Stomach (tissue), 9 donors: ENCODE data around the gene TNS3. TPM values are rescaled to one million over a fixed set of nuclear protein-coding genes. Genes with fewer than 3 reads are reported as not detected.

Source experiments
- DNase-seq, 2 donors: peaks; one replicate each; pipeline versions ENCODE4 v3.0.0 to v3.0.0-alpha.2; 2013 to 2019
- H3K27ac ChIP-seq, 5 donors: fragments of 200-600 bp in 4 of 5; sonication (generic) in 4 of 5; one replicate each; pipeline ENCODE4 v1.5.1; 2013 to 2019; ENCODE audit warnings: mild to moderate bottlenecking in 1 of 5, moderate library complexity in 1 of 5
- H3K27me3 ChIP-seq, 3 donors: fragments of 200-600 bp; sonication (generic); one replicate each; pipeline ENCODE4 v1.5.1; 2017 to 2019; ENCODE audit warnings: mixed run types in 1 of 3
- H3K36me3 ChIP-seq, 4 donors: fragments of 200-600 bp; sonication (generic); 1 replicate in 3 of 4; 2 replicates in 1 of 4; pipeline ENCODE4 v1.5.1; 2016 to 2019
- H3K4me1 ChIP-seq, 4 donors: fragments of 200-600 bp; sonication (generic); one replicate each; pipeline ENCODE4 v1.5.1; 2016 to 2019
- H3K4me3 ChIP-seq, 4 donors: fragments of 200-600 bp; sonication (generic) in 3 of 4; one replicate each; pipeline ENCODE4 v1.5.1; 2016 to 2019; ENCODE audit warnings: mild to moderate bottlenecking in 1 of 4
- H3K9me3 ChIP-seq, 4 donors: fragments of 200-600 bp; sonication (generic); one replicate each; pipeline ENCODE4 v1.5.1; 2016 to 2019
- EP300 ChIP-seq: sonication (generic); formaldehyde crosslinking; IDR thresholded peaks from one replicate; pipeline ENCODE4 v1.6.1; 2017; ENCODE audit warnings: antibody characterized with exemption
- POLR2A ChIP-seq, 4 donors: fragments of 450-650 bp; IDR thresholded peaks; one replicate each; pipeline ENCODE4 v1.6.1; 2016; ENCODE audit warnings: antibody characterized with exemption in 4 of 4, control low read depth in 2 of 4, mild to moderate bottlenecking in 1 of 4, moderate library complexity in 1 of 4
- POLR2AphosphoS5 ChIP-seq, 3 donors: sonication (generic); formaldehyde crosslinking; IDR thresholded peaks; one replicate each; pipeline ENCODE4 v1.6.1; 2016; ENCODE audit warnings: antibody characterized with exemption in 3 of 3
- WGBS, 5 donors: extraction: QIAGEN DNeasy Blood & Tissue Kit in 3 of 5; methylation state at CpG; one replicate each; pipeline versions ENCODE4 v1.1.5 to v1.1.7; 2013 to 2018; 5-methylcytosine and 5-hydroxymethylcytosine counted together
- intact Hi-C: fragments of 100-400 bp; cut with DNase I; formaldehyde crosslinking; loops from one replicate; pipeline ENCODE4 v1.15.1; 2023; ENCODE audit warnings: low total_unique reads
- polyA plus RNA-seq, 3 donors: library from polyadenylated mRNA; stranded (reverse); fragments of 200-250 nt; gene quantifications; one replicate each; pipeline ENCODE4 v1.2.3, GENCODE V29; 2013
- total RNA-seq, 5 donors: library from RNA; depleted of rRNA; stranded (reverse); fragments of >200 nt; gene quantifications; one replicate each; pipeline versions ENCODE4 v1.1.0 to v1.2.3, GENCODE V29; 2014 to 2016
- TF ChIP-seq, protein P1 (sequence below), 7 experiments: fragments of 450-650 bp in 4 of 7; fragments of 200-600 bp in 3 of 7; sonication (generic) in 3 of 7; IDR thresholded peaks; one replicate each; pipeline ENCODE4 v1.5.1; 2016 to 2019; ENCODE audit warnings: antibody characterized with exemption in 7 of 7, control low read depth in 2 of 7, mild to moderate bottlenecking in 1 of 7
- donor health status: healthy with polysubstance abuse.
- donor health status: Bipolar disorder and iron deficiency.
- donor health status: healthy.

The TNS3 gene
- total and polyA plus RNA-seq, 8 donors: 10.0 to 105 (median 41.0) TPM

DNA sequence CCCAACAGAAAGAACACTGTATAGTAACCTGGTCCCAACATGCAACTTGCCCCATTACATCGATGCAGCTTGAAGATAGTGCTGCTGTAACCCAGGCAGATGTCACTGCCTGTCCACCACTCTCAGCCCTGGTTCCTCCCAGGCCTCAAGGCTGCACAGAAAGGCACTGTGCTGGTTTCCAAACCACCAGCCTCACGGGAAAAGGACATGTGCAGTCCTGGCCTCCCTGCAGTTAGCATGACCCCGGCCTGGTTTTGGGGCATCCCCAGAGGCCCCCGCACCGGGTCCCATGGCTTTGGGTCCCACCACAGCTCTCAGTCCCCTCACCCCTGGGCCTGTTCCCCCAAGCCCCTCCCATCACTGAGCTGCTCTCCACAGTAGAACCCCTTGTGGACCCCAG is 214.5 kb downstream of the TNS3 start:
- no peaks in the 10 kb centered on the region for H3K27me3 ChIP-seq
- peaks cover 16 to 70% (median 53%) of the 10 kb centered on the region in 4 donors for H3K36me3 ChIP-seq
- no peaks in the 10 kb centered on the region for H3K9me3 ChIP-seq
- no peak overlapping the region for H3K27ac ChIP-seq
- 72 to 91% (median 80%) methylated on average over 5 of the region's 5 CpGs for WGBS, 5 donors
- DNase-seq: no peak
- TF ChIP-seq, protein P1, sequence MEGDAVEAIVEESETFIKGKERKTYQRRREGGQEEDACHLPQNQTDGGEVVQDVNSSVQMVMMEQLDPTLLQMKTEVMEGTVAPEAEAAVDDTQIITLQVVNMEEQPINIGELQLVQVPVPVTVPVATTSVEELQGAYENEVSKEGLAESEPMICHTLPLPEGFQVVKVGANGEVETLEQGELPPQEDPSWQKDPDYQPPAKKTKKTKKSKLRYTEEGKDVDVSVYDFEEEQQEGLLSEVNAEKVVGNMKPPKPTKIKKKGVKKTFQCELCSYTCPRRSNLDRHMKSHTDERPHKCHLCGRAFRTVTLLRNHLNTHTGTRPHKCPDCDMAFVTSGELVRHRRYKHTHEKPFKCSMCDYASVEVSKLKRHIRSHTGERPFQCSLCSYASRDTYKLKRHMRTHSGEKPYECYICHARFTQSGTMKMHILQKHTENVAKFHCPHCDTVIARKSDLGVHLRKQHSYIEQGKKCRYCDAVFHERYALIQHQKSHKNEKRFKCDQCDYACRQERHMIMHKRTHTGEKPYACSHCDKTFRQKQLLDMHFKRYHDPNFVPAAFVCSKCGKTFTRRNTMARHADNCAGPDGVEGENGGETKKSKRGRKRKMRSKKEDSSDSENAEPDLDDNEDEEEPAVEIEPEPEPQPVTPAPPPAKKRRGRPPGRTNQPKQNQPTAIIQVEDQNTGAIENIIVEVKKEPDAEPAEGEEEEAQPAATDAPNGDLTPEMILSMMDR (IDR thresholded peaks at IDR 0.05): no peak
- TF ChIP-seq POLR2AphosphoS5 (IDR thresholded peaks at IDR 0.05) (no peak), EP300 (no peak), POLR2A (IDR thresholded peaks at IDR 0.05) (no peak)
- intact Hi-C loops: no loop called here
- peaks cover 9 to 25% (median 14%) of the 10 kb centered on the region in 4 donors for H3K4me1 ChIP-seq
- H3K4me3 ChIP-seq: no peak overlapping the region

- Histone ChIP-seq H3K27ac (no peak overlapping the region), H3K27me3 (no peaks in the 10 kb centered on the region), H3K4me3 (no peak overlapping the region), H3K9me3 (no peaks in the 10 kb centered on the region), H3K36me3 (peaks cover 16 to 70% (median 53%) of the 10 kb centered on the region in 4 donors), H3K4me1 (peaks cover 7 to 22% (median 10%) of the 10 kb centered on the region in 4 donors)
- no peak for DNase-seq
- TF ChIP-seq, protein P1 (IDR thresholded peaks at IDR 0.05): no peak
- no peak for TF ChIP-seq POLR2A (IDR thresholded peaks at IDR 0.05)
- TF ChIP-seq POLR2AphosphoS5 (IDR thresholded peaks at IDR 0.05): no peak
- no peak for TF ChIP-seq EP300
- 85 to 97% (median 89%) methylated on average over 8 of the region's 8 CpGs for WGBS, 5 donors
- intact Hi-C loops: no loop called here
Measured at GRCh38 chr7:47366960-47367359, 215.0 kb downstream of the TNS3 start.

GRCh38 chr7:47366211-47366610 is 215.7 kb downstream of the TNS3 start:
- Histone ChIP-seq H3K4me1 (peaks cover under 1 to 22% (median 6%) of the 10 kb centered on the region in 4 donors), H3K27ac (no peak overlapping the region), H3K4me3 (no peak overlapping the region), H3K9me3 (no peaks in the 10 kb centered on the region), H3K27me3 (no peaks in the 10 kb centered on the region), H3K36me3 (peaks cover 16 to 70% (median 53%) of the 10 kb centered on the region in 4 donors)
- TF ChIP-seq EP300: no peak
- TF ChIP-seq POLR2AphosphoS5 (IDR thresholded peaks at IDR 0.05): no peak
- WGBS, 5 donors: 39 to 69% (median 54%) methylated on average over 6 to 7 of the region's 7 CpGs
- intact Hi-C loops: no loop called here
- no peak for DNase-seq

DNA sequence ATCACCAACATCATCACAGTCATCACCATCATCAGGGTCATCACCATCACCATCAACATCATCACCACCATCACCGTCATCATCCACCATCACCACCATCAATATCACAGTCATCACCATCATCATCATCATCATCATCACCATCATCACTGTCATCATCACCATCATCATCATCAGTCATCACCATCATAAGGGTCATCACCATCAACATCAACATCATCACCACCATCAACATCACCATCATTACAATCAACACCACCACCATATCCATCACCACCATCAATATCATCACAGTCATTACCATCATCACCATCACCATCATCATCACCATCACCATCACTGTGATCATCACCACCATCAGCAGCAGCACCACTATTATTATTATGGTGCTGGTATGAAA is 218.9 kb downstream of the TNS3 start:
- H3K27ac ChIP-seq: no peak overlapping the region
- no peak overlapping the region for H3K4me3 ChIP-seq
- intact Hi-C loops: no loop called here
- H3K4me1 ChIP-seq: peaks cover 0 to 19% (median 0%) of the 10 kb centered on the region in 4 donors
- H3K27me3 ChIP-seq: no peaks in the 10 kb centered on the region
- no peaks in the 10 kb centered on the region for H3K9me3 ChIP-seq
- no peak for DNase-seq
- H3K36me3 ChIP-seq: peaks cover under 1 to 47% (median 39%) of the 10 kb centered on the region in 4 donors
- WGBS, 5 donors: 52 to 78% (median 63%) methylated on average over 1 of the region's 1 CpG
- TF ChIP-seq POLR2A (IDR thresholded peaks at IDR 0.05) (no peak), EP300 (no peak), POLR2AphosphoS5 (IDR thresholded peaks at IDR 0.05) (no peak)
- TF ChIP-seq, protein P1 (IDR thresholded peaks at IDR 0.05): no peak

DNA sequence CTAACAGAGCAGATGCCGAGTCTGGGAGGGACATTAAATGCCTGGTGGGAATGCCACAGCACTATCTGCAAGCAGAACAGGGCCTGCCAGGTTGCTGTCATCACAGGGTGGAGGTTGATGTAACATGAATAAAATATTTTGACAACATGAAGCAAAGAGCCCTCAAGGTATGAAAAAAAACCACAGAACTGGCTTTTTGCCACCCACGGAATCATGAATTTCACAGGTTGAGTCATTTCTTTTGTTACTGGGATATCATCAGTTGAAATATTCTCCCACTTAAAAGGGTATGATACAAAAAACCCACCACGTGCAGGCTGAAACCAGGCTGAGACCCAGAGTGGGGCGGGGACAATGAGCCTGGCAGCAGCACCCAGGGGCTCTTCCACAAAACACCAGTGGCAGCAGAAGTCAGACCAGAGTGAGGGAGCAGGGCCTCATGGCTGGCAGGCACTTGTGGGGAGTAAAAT is 220.1 kb downstream of the TNS3 start:
- Histone ChIP-seq H3K27me3 (no peaks in the 10 kb centered on the region), H3K4me3 (no peak overlapping the region), H3K4me1 (peaks cover 0 to 30% (median 6%) of the 10 kb centered on the region in 4 donors), H3K9me3 (no peaks in the 10 kb centered on the region), H3K27ac (no peak overlapping the region), H3K36me3 (peaks cover 0 to 35% (median 27%) of the 10 kb centered on the region in 4 donors)
- intact Hi-C loops: no loop called here
- no peak for TF ChIP-seq EP300
- TF ChIP-seq POLR2AphosphoS5 (IDR thresholded peaks at IDR 0.05): no peak
- TF ChIP-seq, protein P1 (IDR thresholded peaks at IDR 0.05): no peak
- no peak for TF ChIP-seq POLR2A (IDR thresholded peaks at IDR 0.05)
- 45 to 58% (median 54%) methylated on average over 4 of the region's 4 CpGs for WGBS, 5 donors
- peak in 1 of 2 donors; percentile 17 for DNase-seq
